Measurements from ENCODE around the gene METTL25B.

METTL25B gene

DNA sequence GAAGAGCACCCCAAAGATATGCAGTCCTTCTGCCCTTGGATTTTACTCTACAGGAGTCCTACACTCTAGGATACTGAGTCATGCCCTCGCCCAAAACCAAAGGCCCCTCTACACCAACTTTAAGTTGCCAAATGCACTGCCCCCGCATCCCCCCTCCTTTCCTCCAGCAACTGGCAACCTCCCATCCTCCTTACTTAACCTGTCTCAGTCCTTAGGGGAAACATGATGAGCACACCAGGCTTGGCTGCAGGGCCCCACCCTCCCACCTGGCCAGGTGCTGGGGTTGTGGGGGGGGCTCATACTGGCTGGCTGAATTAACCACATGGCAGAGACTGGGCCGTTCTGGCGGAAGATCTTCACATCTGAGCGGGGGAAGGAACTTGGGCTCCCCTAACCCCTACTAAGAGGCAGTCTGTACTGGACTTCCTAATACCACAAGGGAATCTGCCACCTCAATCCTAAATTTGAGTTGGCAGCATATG, 22.0 kb downstream of the METTL25B start:
- TF ChIP-seq, protein P1, sequence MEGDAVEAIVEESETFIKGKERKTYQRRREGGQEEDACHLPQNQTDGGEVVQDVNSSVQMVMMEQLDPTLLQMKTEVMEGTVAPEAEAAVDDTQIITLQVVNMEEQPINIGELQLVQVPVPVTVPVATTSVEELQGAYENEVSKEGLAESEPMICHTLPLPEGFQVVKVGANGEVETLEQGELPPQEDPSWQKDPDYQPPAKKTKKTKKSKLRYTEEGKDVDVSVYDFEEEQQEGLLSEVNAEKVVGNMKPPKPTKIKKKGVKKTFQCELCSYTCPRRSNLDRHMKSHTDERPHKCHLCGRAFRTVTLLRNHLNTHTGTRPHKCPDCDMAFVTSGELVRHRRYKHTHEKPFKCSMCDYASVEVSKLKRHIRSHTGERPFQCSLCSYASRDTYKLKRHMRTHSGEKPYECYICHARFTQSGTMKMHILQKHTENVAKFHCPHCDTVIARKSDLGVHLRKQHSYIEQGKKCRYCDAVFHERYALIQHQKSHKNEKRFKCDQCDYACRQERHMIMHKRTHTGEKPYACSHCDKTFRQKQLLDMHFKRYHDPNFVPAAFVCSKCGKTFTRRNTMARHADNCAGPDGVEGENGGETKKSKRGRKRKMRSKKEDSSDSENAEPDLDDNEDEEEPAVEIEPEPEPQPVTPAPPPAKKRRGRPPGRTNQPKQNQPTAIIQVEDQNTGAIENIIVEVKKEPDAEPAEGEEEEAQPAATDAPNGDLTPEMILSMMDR (IDR thresholded peaks at IDR 0.05; ENCODE audit: insufficient read depth, low read length, missing control alignments) = no peak
- no peak for DNase-seq (ENCODE audit: low read depth, low spot score)
- H3K4me3 ChIP-seq (ENCODE audit: low read depth, low read length) = peak overlapping the region; percentile 96
- ChIA-PET POLR2A (interaction anchor here (1.1 to 3.1 kb wide), 3 partner anchors 9 to 22 kb away, joined by 4 to 18 read pairs (median 12); partner anchors contain the start of genes ISG20L2, METTL25B and MRPL24), CTCF (interaction anchor here (0.8 to 3.4 kb wide), 3 partner anchors 21 to 108 kb away, joined by 3 to 12 read pairs (median 3); no protein-coding TSS in a partner anchor)

DNA sequence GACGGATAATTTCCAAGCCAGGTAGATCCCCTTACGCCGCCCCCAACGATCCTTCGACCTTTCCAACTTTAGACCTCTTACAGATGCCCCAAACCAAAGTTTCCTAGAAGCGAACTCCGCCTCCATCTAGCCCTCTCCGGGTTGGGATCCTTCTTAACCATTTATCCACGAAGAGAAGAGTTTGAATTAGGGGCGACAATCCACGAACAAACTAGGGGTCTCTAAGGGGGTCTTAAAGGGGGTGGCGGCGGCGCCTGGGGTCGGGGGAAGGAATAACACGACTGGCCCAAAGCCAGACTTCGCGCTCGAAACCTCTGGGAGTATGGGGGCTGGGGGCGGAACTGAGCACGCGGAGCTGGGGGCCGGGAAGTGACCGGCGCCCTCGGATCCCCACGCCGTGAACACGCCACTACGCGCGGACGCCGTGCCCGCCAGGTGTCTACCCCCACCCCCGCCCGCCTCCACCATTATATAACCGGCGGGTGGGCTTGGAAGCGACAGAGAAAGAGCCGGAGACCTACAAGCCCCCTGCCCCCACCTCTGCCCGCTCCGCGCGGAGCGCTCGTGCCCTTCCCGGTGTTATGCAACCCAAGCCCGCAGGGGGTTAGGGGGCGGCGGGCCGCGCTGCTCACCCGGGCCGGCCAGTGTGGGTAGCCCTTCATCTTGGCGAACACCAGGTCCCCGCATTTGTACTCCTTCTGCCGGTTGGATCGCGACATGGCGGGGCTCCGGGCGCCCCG, 22.6 kb downstream of the METTL25B start:
- TF ChIP-seq, protein P1 (IDR thresholded peaks at IDR 0.05; ENCODE audit: insufficient read depth, low read length, missing control alignments) = no peak
- CTCF ChIA-PET = interaction anchor here (0.9 to 3.4 kb wide), 4 partner anchors 24 to 107 kb away, joined by 3 to 15 read pairs (median 8); no protein-coding TSS in a partner anchor

DNA sequence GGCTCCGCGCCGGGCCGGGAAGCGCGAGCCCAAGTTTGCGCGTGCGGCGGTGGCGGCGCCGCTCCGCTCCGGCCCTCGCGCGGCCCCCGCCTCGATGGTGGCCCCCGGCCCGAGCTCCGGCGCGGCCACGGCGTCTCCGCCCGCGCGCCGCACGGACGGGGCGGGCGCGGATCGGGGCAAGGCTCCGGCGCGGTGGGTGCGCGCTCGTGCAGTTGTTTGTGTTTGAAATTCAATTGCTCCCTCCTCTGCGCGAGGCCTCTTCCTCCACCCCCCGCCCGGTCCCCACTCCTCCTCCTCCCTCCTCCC, 23.1 kb downstream of the METTL25B start, which contains the start of gene HDGF:
Gene HDGF, minus strand, starts transcription at position 225 of the 306 bp plus-strand sequence. CDS start 246 bp downstream, outside the sequence.
- TF ChIP-seq, protein P1 (IDR thresholded peaks at IDR 0.05; ENCODE audit: insufficient read depth, low read length, missing control alignments) = no peak
- DNase-seq (ENCODE audit: low read depth, low spot score) = no peak
- CTCF ChIA-PET = interaction anchor here (0.9 to 3.4 kb wide), 6 partner anchors 12 to 106 kb away, joined by 3 to 15 read pairs (median 7); partner anchors contain the start of gene PRCC
- H3K4me3 ChIP-seq (ENCODE audit: low read depth, low read length) = peak within 1 kb of the TSS; percentile 96
- POLR2A ChIA-PET = interaction anchor here (0.9 to 3.1 kb wide), 8 partner anchors 10 to 108 kb away, joined by 3 to 18 read pairs (median 6); partner anchors contain the start of genes INSRR, ISG20L2, METTL25B and MRPL24

More for the DNA sequence above, 22.6 kb downstream of the METTL25B start:
- peak overlapping the region; percentile 96 for H3K4me3 ChIP-seq (ENCODE audit: low read depth, low read length)
- DNase-seq (ENCODE audit: low read depth, low spot score) = no peak
- POLR2A ChIA-PET = interaction anchor here (0.9 to 3.1 kb wide), 8 partner anchors 10 to 108 kb away, joined by 3 to 18 read pairs (median 6); partner anchors contain the start of genes INSRR, ISG20L2, METTL25B and MRPL24

DNA sequence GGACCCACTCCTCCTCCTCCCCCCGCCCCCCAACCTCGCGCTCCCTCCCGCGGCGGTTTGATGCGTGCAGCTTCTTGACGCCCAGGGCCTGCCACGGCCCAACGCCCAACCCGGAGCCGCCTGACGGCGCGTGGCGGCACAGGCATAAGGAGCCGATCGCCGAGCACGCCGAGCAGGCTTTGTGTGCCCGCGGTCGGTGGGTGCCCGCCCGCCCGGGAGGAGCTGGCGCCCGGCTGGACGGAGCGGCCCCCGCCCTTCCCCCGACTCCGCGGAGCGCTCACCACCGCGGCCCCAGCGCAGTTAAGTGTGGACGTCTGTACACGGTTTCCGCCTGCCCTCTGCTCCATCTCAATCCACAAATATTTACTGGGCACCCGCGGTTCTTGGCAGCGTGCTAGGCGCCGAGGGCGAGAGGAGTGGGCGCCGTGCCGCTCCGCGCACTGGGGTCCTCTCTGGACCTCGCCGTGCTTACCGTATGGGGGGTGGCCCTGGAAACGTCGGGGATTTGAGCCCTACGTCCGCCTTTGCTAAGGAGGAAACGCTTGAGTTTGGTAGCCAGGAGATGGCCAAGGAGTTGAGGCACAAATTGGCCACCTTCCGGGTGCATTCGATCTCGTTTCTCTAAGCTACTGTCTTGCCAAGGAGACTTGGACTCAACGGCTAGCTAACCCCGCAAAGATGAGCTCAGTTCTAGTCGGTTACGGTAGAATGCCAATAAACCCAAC, 23.6 kb downstream of the METTL25B start:
- TF ChIP-seq, protein P1 (IDR thresholded peaks at IDR 0.05; ENCODE audit: insufficient read depth, low read length, missing control alignments) = peak; percentile 39
- ChIA-PET POLR2A (interaction anchor here (0.7 to 3.1 kb wide), 10 partner anchors 11 to 107 kb away, joined by 3 to 18 read pairs (median 4); partner anchors contain the start of genes INSRR, ISG20L2, METTL25B and MRPL24), CTCF (interaction anchor here (0.7 to 3.4 kb wide), 12 partner anchors 13 to 176 kb away, joined by 3 to 15 read pairs (median 4); partner anchors contain the start of genes NTRK1 and PRCC)
- DNase-seq (ENCODE audit: low read depth, low spot score) = peak; percentile 72
- peak overlapping the region; percentile 96 for H3K4me3 ChIP-seq (ENCODE audit: low read depth, low read length)

DNA sequence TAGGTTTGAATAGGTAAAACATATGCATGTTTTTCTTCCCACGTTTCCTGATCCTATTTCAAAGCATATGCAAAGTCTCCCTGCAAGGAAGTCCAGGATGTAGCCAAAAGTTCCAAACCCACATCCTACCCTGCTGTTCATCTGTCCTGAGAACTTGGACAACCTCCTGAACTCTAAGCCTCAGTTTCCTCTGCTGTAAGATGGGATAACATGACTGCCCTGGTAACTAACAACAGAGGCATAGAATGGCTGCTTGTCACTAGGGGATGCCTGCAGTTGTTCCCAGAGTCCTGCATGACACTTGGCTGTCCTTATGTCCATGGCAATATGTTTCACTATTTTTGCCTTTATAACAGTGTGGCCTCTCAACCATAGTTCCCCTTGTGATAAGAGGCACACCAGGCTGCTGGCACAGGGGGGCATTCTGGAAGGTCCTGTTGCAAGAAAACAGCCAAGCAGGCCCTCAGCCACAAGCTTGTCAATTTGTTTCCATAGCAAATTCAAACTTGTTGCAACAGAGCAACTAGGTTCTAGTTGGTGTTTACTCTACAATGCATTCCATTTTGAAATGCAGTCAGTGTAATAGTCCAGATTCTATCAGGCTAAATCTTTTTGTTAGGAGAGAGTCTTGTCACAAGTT, 24.7 kb downstream of the METTL25B start:
- TF ChIP-seq, protein P1 (IDR thresholded peaks at IDR 0.05; ENCODE audit: insufficient read depth, low read length, missing control alignments) = no peak
- peak overlapping the region; percentile 96 for H3K4me3 ChIP-seq (ENCODE audit: low read depth, low read length)
- CTCF ChIA-PET = interaction anchor here (0.9 to 3.4 kb wide), 10 partner anchors 14 to 175 kb away, joined by 3 to 15 read pairs (median 4); partner anchors contain the start of genes NTRK1 and PRCC
- POLR2A ChIA-PET = interaction anchor here (1.0 to 3.0 kb wide), 3 partner anchors 12 to 42 kb away, joined by 3 to 17 read pairs (median 12); partner anchors contain the start of genes MRPL24 and PRCC
- no peak for DNase-seq (ENCODE audit: low read depth, low spot score)

Data from AG04449 (cell line).